Measurements from ENCODE around the gene KCNIP4. TPM values are rescaled to one million over a fixed set of nuclear protein-coding genes. Genes with fewer than 3 reads are reported as not detected.

KCNIP4 gene
- total RNA-seq, 4 donors from 2014 or later = 0.19 TPM; not detected in 3

DNA sequence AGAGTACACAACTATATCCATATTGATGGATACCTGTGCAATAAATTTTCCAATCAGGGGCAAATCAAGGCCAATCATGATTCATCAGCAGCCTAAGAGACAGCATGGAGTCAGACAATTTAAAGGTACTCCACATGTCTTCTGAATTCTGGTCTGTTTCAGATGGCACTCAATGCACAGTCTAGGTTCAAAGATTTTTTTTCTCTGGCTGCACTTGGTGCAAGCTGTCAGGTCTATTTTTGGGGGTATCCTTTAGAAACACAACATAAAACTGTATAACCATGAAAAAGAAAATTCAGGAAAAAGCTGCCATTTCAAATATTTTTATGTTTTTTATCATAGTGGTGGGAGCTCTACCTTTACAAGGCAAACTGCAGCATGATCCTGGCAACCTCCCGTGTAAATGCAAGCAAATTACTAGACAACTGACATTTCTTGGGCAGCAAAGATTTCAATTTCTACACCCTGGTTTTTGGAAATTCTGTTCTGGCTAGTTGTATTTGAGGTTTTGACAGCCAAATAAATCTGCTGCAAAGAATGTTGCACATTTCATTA is 310.3 kb downstream of the KCNIP4 start:
- intact Hi-C loops (cut with DNase I) = no loop called here
- Histone ChIP-seq H3K27me3 (no peaks in the 10 kb centered on the region), H3K9me3 (no peaks in the 10 kb centered on the region), H3K27ac (no peak overlapping the region), H3K36me3 (no peaks in the 10 kb centered on the region), H3K4me3 (no peak overlapping the region), H3K4me1 (no peaks in the 10 kb centered on the region)
- WGBS, 2 donors = 43 to 56% methylated on average over 1 of the region's 1 CpG
- DNase-seq = no peak
- no peak for TF ChIP-seq POLR2A (IDR thresholded peaks at IDR 0.05)
- TF ChIP-seq, protein P1, sequence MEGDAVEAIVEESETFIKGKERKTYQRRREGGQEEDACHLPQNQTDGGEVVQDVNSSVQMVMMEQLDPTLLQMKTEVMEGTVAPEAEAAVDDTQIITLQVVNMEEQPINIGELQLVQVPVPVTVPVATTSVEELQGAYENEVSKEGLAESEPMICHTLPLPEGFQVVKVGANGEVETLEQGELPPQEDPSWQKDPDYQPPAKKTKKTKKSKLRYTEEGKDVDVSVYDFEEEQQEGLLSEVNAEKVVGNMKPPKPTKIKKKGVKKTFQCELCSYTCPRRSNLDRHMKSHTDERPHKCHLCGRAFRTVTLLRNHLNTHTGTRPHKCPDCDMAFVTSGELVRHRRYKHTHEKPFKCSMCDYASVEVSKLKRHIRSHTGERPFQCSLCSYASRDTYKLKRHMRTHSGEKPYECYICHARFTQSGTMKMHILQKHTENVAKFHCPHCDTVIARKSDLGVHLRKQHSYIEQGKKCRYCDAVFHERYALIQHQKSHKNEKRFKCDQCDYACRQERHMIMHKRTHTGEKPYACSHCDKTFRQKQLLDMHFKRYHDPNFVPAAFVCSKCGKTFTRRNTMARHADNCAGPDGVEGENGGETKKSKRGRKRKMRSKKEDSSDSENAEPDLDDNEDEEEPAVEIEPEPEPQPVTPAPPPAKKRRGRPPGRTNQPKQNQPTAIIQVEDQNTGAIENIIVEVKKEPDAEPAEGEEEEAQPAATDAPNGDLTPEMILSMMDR (IDR thresholded peaks at IDR 0.05) = no peak

DNA sequence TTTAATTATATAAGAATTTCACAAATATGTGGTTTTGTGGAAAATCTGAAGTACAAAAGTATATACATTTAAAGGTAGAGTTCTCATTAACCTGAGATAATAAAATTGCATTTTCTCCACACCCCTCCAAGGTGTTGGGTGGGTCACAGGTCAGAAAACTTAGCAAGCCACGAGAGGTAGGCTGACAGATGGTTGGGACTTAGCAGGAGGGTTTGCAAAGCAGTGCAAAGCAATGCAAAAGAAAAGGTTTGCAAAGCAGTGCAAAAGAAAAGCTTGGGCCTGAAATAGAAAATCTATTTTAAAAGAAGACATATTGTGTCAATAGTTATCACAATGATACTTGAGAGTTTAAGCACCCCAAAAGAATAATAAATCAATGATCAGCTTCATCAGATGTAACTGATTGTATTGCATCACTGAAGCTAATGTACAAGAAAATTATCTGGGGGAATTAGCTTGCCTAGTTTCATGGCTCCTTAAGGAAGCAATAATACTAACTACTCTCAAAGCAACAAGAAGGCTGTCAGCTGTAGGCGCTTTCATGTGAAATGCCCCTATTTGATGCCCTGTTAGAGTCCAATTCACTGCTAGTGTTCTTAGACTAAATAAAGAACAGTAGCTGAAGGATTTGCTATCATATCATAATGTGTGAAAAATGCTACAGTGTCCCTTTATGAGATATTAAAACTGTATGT is 319.5 kb downstream of the KCNIP4 start:
- H3K27me3 ChIP-seq = no peaks in the 10 kb centered on the region
- no peak for DNase-seq
- no peaks in the 10 kb centered on the region for H3K36me3 ChIP-seq
- no peak for TF ChIP-seq POLR2A (IDR thresholded peaks at IDR 0.05)
- TF ChIP-seq, protein P1 (IDR thresholded peaks at IDR 0.05) = no peak
- no peaks in the 10 kb centered on the region for H3K9me3 ChIP-seq
- no peak overlapping the region for H3K27ac ChIP-seq
- H3K4me3 ChIP-seq = no peak overlapping the region
- intact Hi-C loops (cut with DNase I) = no loop called here
- WGBS, 2 donors = 12 to 38% methylated on average over 2 of the region's 2 CpGs
- H3K4me1 ChIP-seq = no peaks in the 10 kb centered on the region

DNA sequence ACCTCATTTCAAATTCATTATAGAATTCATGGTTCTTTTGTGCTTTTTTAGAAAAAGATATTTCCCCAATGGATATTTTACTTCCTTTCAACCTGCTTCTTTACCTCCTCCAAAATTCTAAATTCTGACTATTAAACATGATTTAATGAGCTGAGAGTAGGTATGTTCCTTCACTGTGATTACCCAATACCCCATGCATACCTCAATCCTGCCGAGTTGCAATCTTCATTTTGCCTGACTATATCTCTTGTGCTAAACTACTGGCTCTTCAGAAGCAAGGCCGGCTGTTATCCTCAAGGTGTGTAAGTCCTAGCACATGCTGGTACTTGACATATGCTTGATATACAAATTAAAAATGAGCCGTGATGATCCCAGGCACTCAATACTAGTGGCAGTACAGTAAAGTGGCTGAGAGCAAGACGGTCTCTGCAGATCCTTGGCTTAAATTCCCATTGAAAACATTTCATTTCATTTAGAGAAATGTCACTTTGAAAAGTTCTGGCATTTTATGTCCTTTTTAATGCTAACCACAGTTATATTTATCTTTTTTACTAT is 320.4 kb downstream of the KCNIP4 start:
- no peak for DNase-seq
- Histone ChIP-seq H3K4me3 (no peak overlapping the region), H3K27ac (no peak overlapping the region), H3K4me1 (no peaks in the 10 kb centered on the region), H3K9me3 (no peaks in the 10 kb centered on the region), H3K27me3 (no peaks in the 10 kb centered on the region), H3K36me3 (no peaks in the 10 kb centered on the region)
- intact Hi-C loops (cut with DNase I) = no loop called here
- 71 to 84% methylated on average over 4 of the region's 4 CpGs for WGBS, 2 donors
- TF ChIP-seq, protein P1 (IDR thresholded peaks at IDR 0.05) = no peak
- TF ChIP-seq POLR2A (IDR thresholded peaks at IDR 0.05) = no peak

DNA sequence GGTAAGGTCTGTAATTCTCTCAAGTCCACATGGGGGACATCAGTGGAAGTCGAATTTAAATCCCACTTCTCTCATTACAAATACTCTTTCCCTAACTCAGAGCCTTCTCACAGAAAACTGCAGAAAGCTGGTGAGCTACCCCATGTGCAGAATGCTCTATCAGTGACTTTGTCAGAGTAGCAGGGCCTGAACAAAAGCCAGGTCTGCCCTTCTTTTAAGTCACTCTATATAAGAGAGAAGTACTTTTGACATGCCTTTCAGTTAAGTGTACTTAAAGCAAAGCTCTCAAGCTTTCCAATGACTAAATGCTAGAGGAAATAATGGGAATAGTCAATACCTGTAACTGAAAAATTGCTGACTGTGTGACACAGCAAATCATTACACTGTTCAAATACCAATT is 323.1 kb downstream of the KCNIP4 start:
- no peaks in the 10 kb centered on the region for H3K27me3 ChIP-seq

DNA sequence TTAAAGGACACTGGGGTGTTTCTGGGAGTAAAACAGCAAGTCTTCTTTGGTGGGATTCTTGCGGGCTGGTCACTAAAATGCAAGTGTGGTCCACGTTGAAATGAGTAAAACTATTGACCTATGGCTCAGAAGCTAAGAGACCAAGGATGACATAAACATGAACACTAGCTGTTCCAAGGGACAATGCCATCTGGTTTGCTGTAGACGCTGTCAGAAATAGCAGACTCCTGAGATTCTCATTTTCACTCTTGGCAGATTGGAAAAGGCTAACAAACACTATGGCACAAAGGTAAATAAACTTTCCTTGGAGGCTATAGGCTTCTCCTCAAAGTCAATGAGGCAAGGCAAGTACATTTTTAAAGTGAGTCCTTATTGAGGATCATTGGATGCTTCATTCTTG is 343.6 kb downstream of the KCNIP4 start:
- no peak for TF ChIP-seq POLR2A (IDR thresholded peaks at IDR 0.05)
- TF ChIP-seq, protein P1 (IDR thresholded peaks at IDR 0.05) = no peak
- Histone ChIP-seq H3K27me3 (no peaks in the 10 kb centered on the region), H3K9me3 (no peaks in the 10 kb centered on the region), H3K27ac (no peak overlapping the region), H3K4me1 (no peaks in the 10 kb centered on the region), H3K4me3 (no peak overlapping the region), H3K36me3 (no peaks in the 10 kb centered on the region)
- WGBS, 2 donors = 51 to 70% methylated on average over 3 of the region's 3 CpGs
- DNase-seq = no peak
- intact Hi-C loops (cut with DNase I) = no loop called here

More for the DNA sequence above, 323.1 kb downstream of the KCNIP4 start:
- no peaks in the 10 kb centered on the region for H3K9me3 ChIP-seq
- no peak overlapping the region for H3K27ac ChIP-seq
- intact Hi-C loops (cut with DNase I) = no loop called here
- no peak overlapping the region for H3K4me3 ChIP-seq
- H3K36me3 ChIP-seq = no peaks in the 10 kb centered on the region
- 28 to 46% methylated on average over 1 of the region's 1 CpG for WGBS, 2 donors
- TF ChIP-seq, protein P1 (IDR thresholded peaks at IDR 0.05) = no peak
- TF ChIP-seq POLR2A (IDR thresholded peaks at IDR 0.05) = no peak
- no peaks in the 10 kb centered on the region for H3K4me1 ChIP-seq
- no peak for DNase-seq
